SU-DHL-6 (cell line): ENCODE measurements around the gene SLC39A3.

ENCODE experiments used
- H2AFZ ChIP-seq: fragments of 200-600 bp; sonication (generic); 2 replicates; pipeline ENCODE4 v1.6.1; 2014; ENCODE audit warnings: low read depth, mild to moderate bottlenecking, moderate library complexity, mixed read lengths, antibody characterized with exemption, low read length; ENCODE audit not compliant: severe bottlenecking
- H3F3A ChIP-seq: fragments of 200-600 bp; shearing (Covaris generic); 2 replicates; pipeline ENCODE4 v1.6.0; 2016; ENCODE audit warnings: antibody characterized with exemption, mild to moderate bottlenecking; ENCODE audit not compliant: insufficient read depth
- H3K27ac ChIP-seq: fragments of 200-600 bp; sonication (generic); 2 replicates; pipeline ENCODE4 v1.5.1; 2016; ENCODE audit warnings: low read depth, mild to moderate bottlenecking, low read length, moderate library complexity, mixed read lengths
- H3K27me3 ChIP-seq: fragments of 200-600 bp; sonication (generic), shearing (Covaris generic); 2 replicates; pipeline ENCODE4 v1.6.0; 2014; ENCODE audit warnings: mild to moderate bottlenecking, low read length
- H3K36me3 ChIP-seq: fragments of 200-600 bp; sonication (generic); 2 replicates; pipeline ENCODE4 v1.6.1; 2014; ENCODE audit warnings: mild to moderate bottlenecking, low read length, mixed read lengths
- H3K4me2 ChIP-seq: fragments of 300-600, 200-600 bp; shearing (Covaris generic), sonication (generic); 2 replicates; pipeline ENCODE4 v1.6.0; 2014; ENCODE audit warnings: low read length, low read depth, mild to moderate bottlenecking; ENCODE audit not compliant: poor library complexity, severe bottlenecking
- H3K4me3 ChIP-seq: fragments of 200-600 bp; sonication (generic); 2 replicates; pipeline ENCODE4 v1.5.1; 2014; ENCODE audit warnings: antibody characterized with exemption, low read length, mild to moderate bottlenecking, mixed read lengths; ENCODE audit not compliant: insufficient read depth, poor library complexity, severe bottlenecking
- H3K79me2 ChIP-seq: fragments of 200-600 bp; sonication (generic); 2 replicates; pipeline ENCODE4 v1.6.1; 2014; ENCODE audit warnings: mild to moderate bottlenecking, low read length, moderate library complexity; ENCODE audit not compliant: insufficient read depth
- H3K9ac ChIP-seq: fragments of 200-600 bp; sonication (generic); 2 replicates; pipeline ENCODE4 v1.7.0; 2014; ENCODE audit warnings: mild to moderate bottlenecking, low read length
- H3K9me2 ChIP-seq: fragments of 200-600 bp; sonication (generic); replicated peaks from 2 replicates; pipeline ENCODE4 v1.6.1; 2014; ENCODE audit warnings: low read length; ENCODE audit not compliant: insufficient read depth
- H3K9me3 ChIP-seq: fragments of 200-600 bp; sonication (generic); 2 replicates; pipeline ENCODE4 v1.6.1; 2014; ENCODE audit warnings: low read length, mixed read lengths; ENCODE audit not compliant: insufficient read depth
- H4K20me1 ChIP-seq: fragments of 200-600 bp; sonication (generic); 2 replicates; pipeline ENCODE4 v1.6.1; 2014; ENCODE audit warnings: low read depth, mild to moderate bottlenecking, antibody characterized with exemption, low read length, moderate library complexity, mixed read lengths
- CTCF ChIP-seq: fragments of 200-600 bp; sonication (generic); IDR thresholded peaks from one replicate; pipeline ENCODE4 v1.5.1; 2017; ENCODE audit warnings: antibody characterized with exemption, mild to moderate bottlenecking, low read length, moderate library complexity; ENCODE audit not compliant: insufficient read depth, poor library complexity, severe bottlenecking
- EZH2phosphoT487 ChIP-seq: fragments of 200-600 bp; sonication (generic), shearing (Covaris generic); conservative IDR thresholded peaks from 2 replicates; pipeline ENCODE4 v1.6.1; 2018; ENCODE audit warnings: mild to moderate bottlenecking, antibody characterized with exemption, low read length, moderate library complexity, mixed read lengths

The SLC39A3 gene

DNA sequence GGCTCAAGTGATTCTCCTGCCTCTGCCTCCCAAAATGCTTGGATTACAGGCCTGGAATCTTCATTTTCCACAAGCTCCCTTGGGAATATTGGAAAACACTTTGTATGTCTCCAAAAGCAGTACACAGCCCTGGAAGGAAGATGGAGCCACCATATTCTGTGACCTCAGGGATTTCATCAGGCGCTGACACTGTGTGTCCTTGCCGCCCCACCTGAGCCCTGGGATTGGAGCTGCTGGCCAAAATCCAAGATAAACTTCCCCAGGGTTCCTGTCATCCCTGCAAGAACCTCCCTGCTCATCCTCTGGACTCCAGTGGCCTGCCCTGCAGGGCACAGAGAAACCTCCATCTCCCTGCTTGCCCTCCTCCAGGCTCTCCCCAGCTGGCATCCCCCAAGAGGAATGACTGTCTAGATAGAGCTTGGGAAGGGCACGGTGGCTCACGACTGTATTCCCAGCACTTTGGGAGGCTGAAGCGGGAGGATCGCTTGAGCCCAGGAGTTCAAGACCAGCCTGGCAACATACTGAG is 36.1 kb downstream of the SLC39A3 start:
- Histone ChIP-seq H3K27me3 (no peaks in the 10 kb centered on the region), H3K4me2 (no peak overlapping the region), H3K27ac (no peak overlapping the region), H3K9me2 (no peaks in the 10 kb centered on the region), H3K79me2 (no peaks in the 10 kb centered on the region), H3K36me3 (no peaks in the 10 kb centered on the region), H3K9me3 (no peaks in the 10 kb centered on the region), H3K4me3 (no peak overlapping the region), H3K9ac (no peak overlapping the region), H3F3A (peaks cover 23% of the 10 kb centered on the region), H4K20me1 (no peaks in the 10 kb centered on the region), H2AFZ (no peak overlapping the region)
- TF ChIP-seq EZH2phosphoT487 (no peak), CTCF (no peak)

- no peaks in the 10 kb centered on the region for H3K9me3 ChIP-seq
- H3F3A ChIP-seq: peaks cover 28% of the 10 kb centered on the region
- TF ChIP-seq CTCF (no peak), EZH2phosphoT487 (no peak)
- H3K9me2 ChIP-seq: no peaks in the 10 kb centered on the region
- H3K4me2 ChIP-seq: peak overlapping the region; percentile 36
- H4K20me1 ChIP-seq: no peaks in the 10 kb centered on the region
- no peaks in the 10 kb centered on the region for H3K79me2 ChIP-seq
- H3K27me3 ChIP-seq: no peaks in the 10 kb centered on the region
- no peak overlapping the region for H3K27ac ChIP-seq
- H3K4me3 ChIP-seq: peak overlapping the region; percentile 28
- H2AFZ ChIP-seq: no peak overlapping the region
- H3K36me3 ChIP-seq: no peaks in the 10 kb centered on the region
- no peak overlapping the region for H3K9ac ChIP-seq
Observed at GRCh38 chr19:2703077-2703437, 36.8 kb downstream of the SLC39A3 start.

DNA sequence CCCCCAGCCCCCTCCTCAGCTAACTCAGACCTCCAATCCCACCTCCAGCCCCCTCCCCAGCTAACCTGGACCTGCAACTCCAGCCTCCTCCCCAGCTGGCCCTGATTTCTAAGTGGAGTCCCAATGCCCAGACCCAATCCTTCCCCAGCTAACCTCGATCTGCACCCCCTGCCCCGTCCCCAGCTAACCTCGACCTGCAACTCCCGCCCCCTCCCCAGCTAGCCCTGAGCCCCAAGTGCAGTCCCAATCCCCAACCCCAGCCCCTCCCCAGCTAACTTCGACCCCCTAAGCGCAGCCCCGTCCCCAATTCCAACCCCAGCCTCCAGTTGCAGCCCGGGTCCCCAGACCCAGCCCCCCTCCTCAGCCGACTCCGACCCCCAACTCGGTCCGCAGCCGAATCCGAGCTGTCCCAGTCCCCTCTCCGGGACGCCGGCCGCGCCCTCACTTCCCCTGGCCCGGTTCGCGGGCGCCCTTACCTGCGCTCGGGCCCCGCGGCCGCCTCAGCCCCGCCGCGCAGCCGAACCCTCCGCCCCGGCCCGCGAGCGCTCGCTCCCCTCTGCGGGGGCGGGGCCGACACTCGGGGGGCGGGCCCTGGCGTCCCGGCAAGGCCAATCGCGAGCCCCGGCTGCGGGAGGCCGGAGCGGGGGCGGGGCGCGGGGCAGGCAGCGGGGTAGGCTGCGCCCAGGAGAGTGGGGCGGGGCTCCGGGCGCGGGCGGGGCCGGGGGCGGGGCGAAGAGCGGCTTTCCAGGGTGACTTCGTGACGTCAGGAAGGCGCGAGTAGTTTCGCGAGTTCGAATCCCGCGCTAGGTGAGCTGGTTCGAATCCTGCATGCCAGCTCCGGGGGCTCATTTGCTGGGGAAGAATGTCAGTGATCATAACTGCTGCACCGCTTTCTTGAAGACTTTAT is 37.4 kb downstream of the SLC39A3 start, which contains the start of gene GNG7:
Gene GNG7 (minus strand): TSS at position 525 of the 907 bp plus-strand sequence. CDS start 182,006 bp downstream, outside the sequence.
- Histone ChIP-seq H3K9ac (peak within 1 kb of the TSS; percentile 49), H3K9me2 (no peaks in the 10 kb centered on the region), H3K4me3 (peak within 1 kb of the TSS; percentile 59)

More for the DNA sequence above, 37.4 kb downstream of the SLC39A3 start, which contains the start of gene GNG7:
- peak within 1 kb of the TSS; percentile 74 for H3K4me2 ChIP-seq
- peaks cover 28% of the 10 kb centered on the region for H3F3A ChIP-seq
- H2AFZ ChIP-seq: no peak within 1 kb of the TSS
- no peaks in the 10 kb centered on the region for H3K27me3 ChIP-seq
- no peak for TF ChIP-seq CTCF
- no peak for TF ChIP-seq EZH2phosphoT487
- H3K36me3 ChIP-seq: no peaks in the 10 kb centered on the region
- no peaks in the 10 kb centered on the region for H3K9me3 ChIP-seq
- H4K20me1 ChIP-seq: no peaks in the 10 kb centered on the region
- no peaks in the 10 kb centered on the region for H3K79me2 ChIP-seq
- H3K27ac ChIP-seq: no peak within 1 kb of the TSS
